Kidney epithelial cell (primary cell): Measurements from ENCODE around the gene FBXW5. TPM values are rescaled to one million over a fixed set of nuclear protein-coding genes. Genes with fewer than 3 reads are reported as not detected.

Experiments used
- DNase-seq: peaks from one replicate; pipeline ENCODE4 v3.0.0-alpha.2; 2010; ENCODE audit warnings: low read depth
- H3K27me3 ChIP-seq: 2 replicates; pipeline ENCODE4 v1.6.0; 2011; ENCODE audit warnings: low read length; ENCODE audit not compliant: control insufficient read depth, insufficient read depth
- H3K36me3 ChIP-seq: 2 replicates; pipeline ENCODE4 v1.5.1; 2011; ENCODE audit warnings: low read length; ENCODE audit not compliant: control insufficient read depth, insufficient read depth
- H3K4me3 ChIP-seq: 2 replicates; pipeline ENCODE4 v1.5.1; 2011; ENCODE audit warnings: low read depth, mild to moderate bottlenecking, control low read depth, low read length
- CTCF ChIP-seq: IDR thresholded peaks from 2 replicates; pipeline ENCODE4 v1.5.1; 2011; ENCODE audit warnings: mild to moderate bottlenecking, moderate library complexity, low read length, control low read depth, inconsistent platforms; ENCODE audit not compliant: insufficient read depth, poor library complexity, severe bottlenecking
- total RNA-seq: library from RNA; depleted of rRNA; stranded (reverse); fragments of >200 nt; gene quantifications from 2 replicates; pipeline ENCODE4 v1.2.3, GENCODE V29; 2015

FBXW5 gene
- total RNA-seq, 1 donor from 2014 or later = 174 TPM

- Histone ChIP-seq H3K27me3 (peaks cover 4% of the 10 kb centered on the region), H3K4me3 (no peak overlapping the region), H3K36me3 (no peaks in the 10 kb centered on the region)
- no peak for TF ChIP-seq CTCF
- DNase-seq = no peak
These were observed 25.2 kb upstream of the FBXW5 start for GRCh38 chr9:136969774-136970173.

- Histone ChIP-seq H3K27me3 (peaks cover 7% of the 10 kb centered on the region), H3K36me3 (no peaks in the 10 kb centered on the region), H3K4me3 (no peak overlapping the region)
- DNase-seq = no peak
- no peak for TF ChIP-seq CTCF
These were observed 24.6 kb upstream of the FBXW5 start for GRCh38 chr9:136969150-136969549.

- TF ChIP-seq CTCF = no peak
- H3K4me3 ChIP-seq = no peak overlapping the region
These were observed 24.0 kb upstream of the FBXW5 start for GRCh38 chr9:136968333-136969127.

GRCh38 chr9:136965771-136966484 is 21.4 kb upstream of the FBXW5 start:
- no peak overlapping the region for H3K4me3 ChIP-seq
- DNase-seq = no peak
- no peaks in the 10 kb centered on the region for H3K36me3 ChIP-seq
- no peak for TF ChIP-seq CTCF
- H3K27me3 ChIP-seq = peaks cover 7% of the 10 kb centered on the region

More at GRCh38 chr9:136968333-136969127, 24.0 kb upstream of the FBXW5 start:
- DNase-seq = no peak
- peaks cover 7% of the 10 kb centered on the region for H3K27me3 ChIP-seq
- H3K36me3 ChIP-seq = no peaks in the 10 kb centered on the region

- peaks cover 5% of the 10 kb centered on the region for H3K27me3 ChIP-seq
- no peaks in the 10 kb centered on the region for H3K36me3 ChIP-seq
- DNase-seq = no peak
- H3K4me3 ChIP-seq = no peak overlapping the region
- no peak for TF ChIP-seq CTCF
These were observed 20.4 kb upstream of the FBXW5 start for GRCh38 chr9:136964833-136965422.
